Jurkat, Clone E6-1 (cell line): ENCODE measurements around the gene CYBA.
"Not testable (repeated sequence)": the region's sequence is repeated elsewhere in the genome, so short reads cannot be mapped to it uniquely, and the experiment has no call there.

Experiments
- DNase-seq: peaks from one replicate; pipeline ENCODE4 v3.0.0-alpha.2; 2011; ENCODE audit warnings: low read depth, low spot score
- H3K4me3 ChIP-seq: 2 replicates; pipeline ENCODE4 v1.5.1; 2011; ENCODE audit warnings: mild to moderate bottlenecking, low read length, control low read depth, moderate library complexity

The CYBA gene

DNA sequence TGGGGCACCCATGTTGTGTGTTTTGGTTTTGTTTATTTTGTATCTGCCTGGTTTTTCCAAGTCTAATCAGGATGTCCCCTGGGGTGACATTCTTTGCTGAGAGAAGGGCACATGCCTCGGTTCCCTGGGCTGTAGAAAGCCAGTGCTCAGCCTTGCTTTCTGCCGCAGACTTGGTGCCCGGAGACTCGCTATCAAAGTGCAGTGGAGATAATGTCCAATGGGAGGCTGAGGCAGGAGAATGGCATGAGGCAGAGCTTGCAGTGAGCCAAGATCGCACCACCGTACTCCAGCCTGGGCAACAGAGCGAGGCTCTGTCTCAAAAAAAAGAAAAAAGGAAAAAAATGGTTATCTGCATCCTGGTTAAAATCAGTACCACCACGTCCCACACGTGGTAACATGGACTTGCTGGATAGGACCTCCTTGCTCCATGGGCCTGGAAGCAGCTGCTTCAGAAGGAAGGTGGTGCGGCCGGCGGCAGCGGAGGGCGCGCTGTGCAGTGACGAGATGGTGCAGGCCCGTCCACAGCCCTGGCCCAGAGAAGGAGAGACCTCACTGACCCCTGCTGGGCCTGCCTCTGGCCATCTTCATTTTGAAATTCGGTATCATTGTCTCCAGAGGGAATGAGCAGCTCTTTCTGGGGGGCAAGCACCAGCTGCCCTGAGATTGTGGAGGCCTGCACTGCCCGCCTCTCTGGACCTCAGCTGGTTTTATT lies 31.7 kb downstream of the CYBA start:
- DNase-seq = no peak
- no peak overlapping the region for H3K4me3 ChIP-seq

DNA sequence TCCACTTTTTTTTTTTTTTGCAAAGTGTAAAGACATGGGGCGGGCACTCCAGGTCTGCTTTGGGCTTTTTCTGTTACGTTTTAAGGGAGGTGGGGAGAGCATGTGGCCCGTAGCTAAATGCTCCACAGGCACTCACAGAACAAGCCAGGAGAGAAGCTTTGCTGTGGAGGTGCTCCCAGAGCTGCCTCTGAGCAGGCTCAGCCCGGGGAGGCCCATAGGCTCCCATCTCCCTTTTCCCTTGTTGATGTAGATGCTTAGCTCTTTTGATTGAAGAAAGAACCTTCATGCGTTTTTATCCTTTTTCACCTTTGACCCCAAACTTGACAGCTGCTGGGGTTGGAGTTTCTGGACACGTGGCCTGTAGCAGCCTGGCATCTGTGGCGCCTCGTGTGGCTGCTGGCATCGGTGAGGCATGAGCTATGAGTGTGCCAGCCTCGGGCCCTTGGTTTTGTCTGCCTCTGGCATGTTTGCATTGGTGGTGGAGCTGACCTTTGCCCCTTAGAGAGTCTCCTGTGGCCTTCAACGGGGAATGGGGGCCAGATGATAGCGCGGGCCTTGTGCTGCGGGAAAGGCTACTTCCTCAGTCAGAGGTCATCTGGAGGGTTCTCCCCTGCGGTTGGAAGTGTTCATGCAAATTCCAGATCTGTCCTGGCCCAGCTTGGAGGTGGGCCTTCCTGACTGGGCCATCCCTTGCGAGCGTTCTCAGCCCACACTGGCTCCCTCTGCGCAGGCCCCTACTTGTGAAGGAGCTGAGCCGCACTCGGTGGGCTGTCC lies 32.5 kb downstream of the CYBA start:
- no peak overlapping the region for H3K4me3 ChIP-seq
- DNase-seq = no peak

DNA sequence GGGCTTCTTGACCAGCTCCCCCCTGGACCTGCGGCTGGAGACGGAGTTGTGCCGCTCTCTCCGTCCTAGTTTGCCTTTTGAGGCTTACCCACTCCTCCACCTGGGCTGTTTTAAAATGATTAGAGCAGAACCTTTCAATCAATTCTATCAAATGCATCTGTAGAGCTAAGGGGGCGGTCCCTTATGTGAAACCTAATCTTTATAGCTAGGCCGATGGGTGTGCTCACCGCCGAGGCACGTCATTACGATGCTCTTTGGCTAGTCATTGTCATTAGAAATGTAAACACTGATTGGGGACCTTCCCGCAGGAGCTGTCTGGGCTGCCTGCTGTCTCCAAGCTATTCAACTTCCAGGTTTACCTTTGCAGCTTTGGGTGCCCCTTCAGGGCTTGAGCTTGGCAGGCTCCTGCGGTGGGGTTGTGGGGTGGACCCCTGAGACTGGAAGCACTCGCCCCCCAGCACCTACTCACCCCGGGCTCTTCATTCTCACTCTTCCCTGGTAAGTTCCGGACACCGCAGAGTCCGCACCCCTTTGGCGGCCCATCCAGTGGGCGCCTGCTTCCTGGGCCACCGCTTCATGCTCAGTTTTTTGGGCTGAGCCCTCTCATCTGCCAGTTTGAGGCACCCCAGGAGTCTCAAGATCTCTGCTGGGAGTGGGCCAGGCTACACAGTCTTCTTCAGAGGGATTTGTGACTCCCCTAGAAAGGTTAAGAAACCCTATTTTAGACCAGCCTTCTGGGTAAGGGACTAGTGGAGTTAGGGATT lies 33.4 kb downstream of the CYBA start:
- H3K4me3 ChIP-seq = no peak overlapping the region
- no peak for DNase-seq

DNA sequence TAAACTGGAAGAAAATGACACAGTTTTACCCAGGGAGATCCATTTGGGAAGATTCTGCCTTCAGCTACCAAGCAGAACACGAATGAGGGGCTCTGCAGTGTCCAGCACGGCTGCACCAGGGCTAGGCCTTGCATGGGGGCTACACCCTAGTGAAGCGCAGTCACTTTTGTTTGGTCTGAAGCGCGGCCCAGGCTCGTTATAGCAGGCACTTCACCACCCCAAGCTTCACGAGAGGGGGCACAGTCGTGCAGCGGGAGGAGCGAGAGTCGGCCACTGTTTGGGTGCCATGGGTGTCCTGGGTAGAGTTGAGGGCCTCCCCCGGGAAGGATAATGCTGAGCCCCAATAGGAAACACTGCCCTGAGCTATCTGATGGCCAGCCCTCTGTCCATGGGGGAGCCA lies 34.1 kb downstream of the CYBA start:
- DNase-seq = no peak
- no peak overlapping the region for H3K4me3 ChIP-seq

DNA sequence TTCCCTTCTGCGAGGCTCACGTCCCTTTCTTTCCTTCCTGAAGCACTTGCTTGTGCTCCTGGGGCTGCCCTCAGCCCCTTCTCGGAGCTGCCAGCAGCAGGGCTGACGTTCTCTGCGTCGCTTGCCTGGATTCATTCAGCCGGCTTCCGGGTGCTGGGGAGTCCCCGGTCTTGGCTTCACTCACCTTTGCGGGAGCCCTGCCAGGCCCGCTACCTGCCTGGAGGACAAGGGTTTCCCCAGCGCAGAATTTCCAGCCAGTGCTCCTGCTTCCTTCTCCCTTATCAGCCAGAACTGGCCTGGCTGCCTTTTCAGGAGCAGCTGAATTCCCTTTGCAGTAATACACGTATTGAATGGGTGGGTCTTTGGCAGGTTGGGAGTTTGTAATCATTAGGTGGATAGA lies 34.5 kb downstream of the CYBA start:
- H3K4me3 ChIP-seq = no peak overlapping the region
- no peak for DNase-seq

DNA sequence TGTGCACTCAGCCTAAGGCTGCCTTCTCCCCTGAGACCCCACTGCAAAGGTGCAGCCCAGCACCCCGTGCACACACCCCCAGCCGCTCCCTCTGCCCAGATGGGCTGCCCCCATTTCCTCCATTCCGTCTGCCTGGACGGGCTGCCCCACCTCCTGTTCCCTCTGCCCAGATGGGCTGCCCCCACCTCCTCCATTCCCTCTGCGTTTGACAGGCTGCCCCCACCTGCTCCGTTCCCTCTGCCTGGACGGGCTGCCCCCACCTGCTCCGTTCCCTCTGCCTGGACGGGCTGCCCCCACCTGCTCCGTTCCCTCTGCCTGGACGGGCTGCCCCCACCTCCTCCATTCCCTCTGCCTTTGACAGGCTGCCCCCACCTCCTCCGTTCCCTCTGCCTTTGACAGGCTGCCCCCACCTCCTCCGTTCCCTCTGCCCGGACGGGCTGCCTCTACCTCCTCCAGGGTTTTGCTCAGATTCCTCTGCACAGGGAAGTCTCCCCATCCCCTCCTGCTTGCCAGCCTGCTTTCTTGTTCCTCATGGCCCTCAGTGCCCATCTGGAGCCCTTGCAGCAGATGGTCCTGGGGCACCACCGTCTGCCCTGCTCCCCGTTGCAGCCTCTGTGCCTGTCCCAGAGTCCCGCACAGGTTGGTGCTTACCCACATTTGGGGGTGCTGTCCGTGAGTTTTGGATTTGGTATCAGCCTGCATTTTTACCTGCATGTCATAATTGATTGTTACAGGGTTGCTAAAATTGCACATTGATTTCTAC lies 35.9 kb downstream of the CYBA start:
- no peak overlapping the region for H3K4me3 ChIP-seq
- DNase-seq = no peak

DNA sequence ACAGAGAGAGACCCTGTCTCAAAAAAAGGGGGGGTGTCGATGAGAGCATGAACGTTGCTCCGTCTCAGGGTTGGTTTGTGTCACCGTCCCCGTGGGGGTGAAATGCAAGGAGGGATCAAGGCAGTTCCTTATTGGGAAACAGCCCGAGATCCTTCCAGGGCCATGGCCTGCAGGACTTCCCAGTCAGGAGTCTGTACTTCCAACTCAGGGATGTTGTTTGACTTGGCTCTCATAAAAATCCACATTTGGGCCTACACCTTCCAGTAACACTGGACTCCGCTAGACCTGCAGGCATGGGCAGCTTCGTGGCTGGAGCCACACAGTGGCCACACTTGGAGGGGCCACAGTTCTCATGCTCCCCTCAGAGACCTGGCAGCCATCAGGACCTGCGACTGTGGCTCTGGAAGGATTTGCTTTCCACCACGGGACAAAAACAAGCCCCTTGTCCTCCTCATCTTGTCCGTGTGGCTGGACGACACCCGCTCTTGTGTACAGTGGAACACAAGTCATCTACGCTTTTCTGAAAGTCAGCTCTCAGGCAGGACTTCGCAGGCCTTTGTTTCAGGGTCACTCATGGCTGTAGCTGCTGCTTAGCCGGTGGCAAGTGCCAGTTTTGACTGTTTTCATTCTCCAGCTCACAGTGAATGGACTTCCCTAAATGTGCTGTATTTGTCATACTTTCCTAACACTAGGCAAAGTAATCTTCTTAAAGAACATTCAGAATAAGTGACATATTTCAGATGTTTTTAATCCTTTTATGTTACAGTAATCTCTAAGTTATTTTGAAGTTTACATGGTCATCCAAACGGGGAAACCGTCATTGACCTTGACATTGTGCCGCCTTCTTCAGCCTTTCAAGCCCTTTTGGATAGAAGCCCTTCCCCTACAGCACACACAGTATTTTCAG lies 36.7 kb downstream of the CYBA start:
- no peak overlapping the region for H3K4me3 ChIP-seq
- no peak for DNase-seq

DNA sequence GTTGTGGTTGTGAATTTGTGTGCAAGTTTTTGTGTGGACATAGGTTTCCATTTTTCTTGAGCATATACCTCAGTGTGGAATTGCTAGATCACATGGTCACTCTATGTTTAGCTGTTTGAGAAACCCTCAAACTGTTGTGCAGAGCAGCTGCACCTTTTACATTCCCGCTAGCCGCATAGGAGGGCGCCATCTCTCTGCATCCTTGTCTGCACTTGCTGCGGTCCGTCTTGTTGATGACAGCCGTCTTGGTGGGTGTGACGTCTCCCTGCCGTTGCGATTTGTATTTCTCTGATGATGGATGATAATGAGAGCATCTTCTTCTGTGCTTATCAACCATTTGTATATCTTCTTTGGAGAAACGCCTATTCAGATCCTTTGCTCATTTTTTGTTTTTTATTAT lies 37.6 kb downstream of the CYBA start:
- DNase-seq = no peak

DNA sequence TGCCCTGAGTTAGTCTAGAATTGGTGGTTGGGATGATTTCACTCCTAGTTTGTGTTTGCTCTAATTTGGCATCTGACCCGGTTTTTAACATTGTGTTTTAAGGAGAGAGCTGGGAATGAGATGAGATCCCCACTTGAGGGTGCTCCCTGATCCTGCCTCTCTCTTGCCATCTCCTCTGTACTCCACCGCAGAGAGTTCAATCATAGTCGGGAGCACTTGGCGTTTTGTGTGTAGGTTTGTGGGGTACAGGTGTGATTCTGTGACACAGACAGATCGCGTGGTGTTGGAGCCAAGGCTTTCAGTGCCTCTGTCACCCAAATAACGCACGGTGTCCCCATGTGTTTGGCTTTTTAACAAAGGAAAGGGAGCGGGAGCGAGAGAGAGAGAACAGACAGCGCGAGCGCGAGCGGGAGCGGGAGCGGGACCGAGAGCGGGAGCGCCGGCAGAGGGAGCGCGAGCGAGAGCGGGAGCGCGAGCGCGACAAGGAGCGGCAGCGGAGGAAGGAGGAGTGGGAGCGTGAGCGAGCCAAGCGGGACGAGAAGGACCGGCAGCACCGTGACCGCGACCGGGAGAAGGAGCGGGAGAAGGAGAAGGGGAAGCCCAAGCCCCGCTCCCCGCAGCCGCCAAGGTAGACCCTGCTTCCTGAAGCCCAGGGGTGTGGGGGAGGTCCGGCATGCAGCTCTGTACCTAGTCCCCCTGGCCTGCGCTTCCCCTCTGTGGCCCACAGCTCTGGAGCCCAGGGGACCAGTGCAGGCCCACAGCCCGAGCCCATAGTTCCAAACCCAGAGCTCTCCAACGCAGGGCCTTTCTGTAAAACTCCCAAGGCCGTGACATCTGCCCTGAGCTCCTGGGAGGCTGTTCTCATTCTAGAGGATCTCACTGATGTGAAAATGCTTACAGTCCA lies 39.7 kb downstream of the CYBA start:
- DNase-seq = no peak
- no peak overlapping the region for H3K4me3 ChIP-seq

More for the DNA sequence above, 37.6 kb downstream of the CYBA start:
- H3K4me3 ChIP-seq = no peak overlapping the region

DNA sequence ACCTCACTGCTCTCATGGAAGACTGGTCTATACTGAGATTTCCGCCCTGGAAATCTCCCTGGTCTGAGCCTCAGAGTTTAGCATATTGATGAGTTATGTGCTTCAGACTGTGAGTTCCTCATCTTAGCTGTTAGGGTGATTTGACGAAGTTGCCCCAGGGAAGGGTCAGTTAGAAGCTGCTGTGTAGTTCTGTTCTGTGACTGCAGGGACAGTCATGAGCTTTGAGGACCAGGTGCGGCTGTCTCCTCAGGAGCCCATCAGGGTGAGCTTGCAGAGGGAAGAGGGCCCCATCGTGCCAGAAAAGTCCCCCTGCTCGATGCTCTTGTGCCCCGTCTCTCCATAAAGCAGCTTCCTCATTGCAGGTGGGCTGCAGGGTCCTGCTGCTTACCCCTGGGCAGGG lies 40.8 kb downstream of the CYBA start:
- DNase-seq = no peak
- H3K4me3 ChIP-seq = no peak overlapping the region

DNA sequence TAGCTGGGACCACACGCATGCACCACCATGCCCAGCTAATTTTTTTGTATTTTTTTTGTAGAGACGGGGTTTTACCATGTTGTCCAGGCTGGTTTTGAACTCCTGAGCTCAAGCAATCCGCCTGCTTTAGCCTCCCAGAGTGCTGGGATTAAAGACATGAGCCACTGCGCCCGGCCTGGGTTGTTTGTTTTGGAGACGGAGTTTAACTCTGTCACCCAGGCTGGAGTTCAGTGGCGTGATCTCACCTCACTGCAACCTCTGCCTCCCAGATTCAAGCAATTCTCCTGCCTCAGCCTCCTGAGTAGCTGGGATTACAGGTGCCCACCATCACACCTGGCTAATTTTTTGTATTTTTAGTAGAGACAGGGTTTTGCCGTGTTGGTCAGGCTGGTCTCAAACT lies 41.4 kb downstream of the CYBA start:
- DNase-seq, H3K4me3 ChIP-seq: not testable (repeated sequence)

DNA sequence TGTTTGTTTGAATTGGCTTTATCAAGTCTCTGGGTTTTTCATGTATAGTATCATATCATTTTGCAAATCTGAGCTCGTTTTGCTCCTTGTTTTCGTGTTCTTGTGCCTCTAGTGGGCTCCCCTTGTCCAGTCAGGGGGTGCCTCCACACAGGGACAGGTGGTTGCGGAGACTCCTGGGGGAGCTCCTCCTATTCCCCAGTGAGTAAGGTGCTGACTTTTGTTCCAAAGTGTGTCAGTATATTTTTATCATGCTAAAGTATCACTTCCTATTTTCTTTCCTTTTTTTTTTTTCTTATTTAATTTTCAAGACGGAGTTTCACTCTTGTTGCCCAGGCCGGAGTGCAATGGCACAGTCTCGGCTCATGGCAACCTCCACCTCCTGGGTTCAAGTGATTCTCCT lies 42.8 kb downstream of the CYBA start:
- H3K4me3 ChIP-seq = no peak overlapping the region
- DNase-seq = no peak

DNA sequence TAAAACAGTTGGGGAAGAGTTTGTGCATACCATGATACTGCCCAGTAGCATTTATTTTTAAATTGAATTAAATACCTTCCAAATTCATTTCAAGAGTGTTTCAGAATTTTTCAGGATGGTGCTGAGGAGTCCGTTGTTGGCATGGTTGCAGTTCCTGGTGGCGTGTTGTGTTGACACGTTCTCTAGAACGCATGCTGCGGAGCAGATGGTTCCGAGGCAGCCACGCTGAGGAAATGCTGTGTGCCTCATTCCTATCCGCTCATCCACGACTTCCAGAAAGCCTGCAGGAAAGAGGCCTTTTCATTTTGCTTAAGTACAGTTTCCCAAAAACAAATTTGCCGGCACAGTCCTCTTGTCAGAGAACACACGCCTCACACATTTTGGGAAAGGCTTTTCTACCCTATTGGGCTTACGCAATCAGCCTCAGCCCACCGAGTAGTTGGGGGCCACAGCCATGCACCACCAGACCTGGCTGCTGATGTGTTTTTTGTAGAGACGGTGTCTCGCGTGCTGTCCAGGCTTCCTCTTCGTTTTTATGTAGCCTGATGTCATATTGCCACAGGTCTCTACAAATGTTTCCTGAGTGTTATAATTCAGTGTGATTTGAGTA lies 44.6 kb downstream of the CYBA start:
- no peak overlapping the region for H3K4me3 ChIP-seq
- DNase-seq = no peak

DNA sequence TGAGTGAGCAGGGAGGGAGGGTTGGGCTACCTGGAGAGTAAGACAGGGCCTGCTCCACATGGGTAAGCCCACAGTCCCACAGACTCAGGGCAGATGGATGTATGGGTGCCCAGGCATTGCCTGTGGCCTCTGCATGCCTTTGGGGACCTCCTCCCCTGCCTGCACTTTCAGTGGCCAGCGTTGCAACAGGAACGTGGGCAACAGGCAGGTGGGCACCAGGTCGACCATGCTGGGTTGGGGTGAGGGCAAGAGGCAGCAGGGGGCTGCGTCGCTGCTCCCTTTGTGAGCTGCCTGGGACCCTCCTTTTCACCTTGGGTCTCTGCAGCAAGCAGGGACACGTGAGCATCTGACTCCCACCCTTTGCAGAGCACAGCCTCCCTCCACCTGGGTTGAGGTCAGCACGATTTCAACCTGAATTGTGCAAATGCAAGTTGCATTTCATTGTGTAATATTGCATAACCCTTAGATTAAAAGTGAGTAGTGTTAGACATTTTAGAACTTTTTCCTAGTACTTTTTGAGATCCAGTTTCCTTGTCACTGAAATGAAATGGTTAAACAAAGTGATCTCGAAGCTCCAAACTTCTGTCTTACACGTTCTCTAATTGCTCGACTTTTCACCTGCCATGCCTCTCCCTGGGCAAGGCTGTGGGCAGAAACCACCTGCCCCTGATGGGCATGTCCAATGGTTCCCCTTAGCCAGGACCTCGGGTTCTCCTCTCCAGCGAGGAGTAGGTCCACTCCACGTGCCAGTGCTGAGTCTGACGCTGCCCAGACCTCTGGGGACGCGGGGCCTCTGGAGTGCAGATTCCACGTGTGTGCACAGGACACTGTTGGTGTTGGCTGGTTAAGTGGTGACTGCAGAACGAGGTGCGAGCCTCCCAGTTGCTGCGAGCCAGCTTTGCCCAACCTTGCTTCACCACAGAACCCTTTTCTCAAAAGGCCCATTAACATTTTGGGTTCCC lies 45.4 kb downstream of the CYBA start:
- no peak for DNase-seq
- H3K4me3 ChIP-seq = no peak overlapping the region

DNA sequence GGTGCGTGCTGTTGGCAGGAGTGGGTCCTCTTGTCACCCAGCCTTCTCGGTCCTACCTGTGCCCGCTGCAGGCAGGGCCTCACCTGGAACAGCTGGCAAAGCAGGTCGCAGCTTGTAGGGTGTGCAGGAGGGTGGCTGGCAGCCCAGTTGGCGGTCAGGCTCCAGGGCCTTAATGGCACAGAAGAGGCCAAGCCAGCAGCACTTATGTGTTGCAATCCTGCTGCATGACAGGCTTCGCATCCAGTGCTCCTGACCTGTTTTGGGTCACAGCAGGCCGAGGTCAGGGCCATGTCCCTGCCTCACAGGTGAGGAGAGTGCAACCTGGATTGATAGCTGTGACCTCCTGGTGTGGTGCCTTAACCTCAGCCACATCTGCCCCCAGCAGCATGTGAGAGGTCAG lies 48.8 kb downstream of the CYBA start:
- no peak for DNase-seq
- H3K4me3 ChIP-seq = no peak overlapping the region
